ENCODE results near the gene DIPK2A. TPM values are rescaled to one million over a fixed set of nuclear protein-coding genes. Genes with fewer than 3 reads are reported as not detected.

Gene DIPK2A
- total RNA-seq, 1 experiment from 2014 or later, result 22.0 TPM

GRCh38 chr3:144010371-144010770 is 38.7 kb downstream of the DIPK2A start:
- Mint-ChIP-seq H3K4me1 (no peaks in the 10 kb centered on the region), H3K9me3 (no peaks in the 10 kb centered on the region), H3K27me3 (ENCODE audit: low read depth) (no peaks in the 10 kb centered on the region), H3K27ac (peak overlapping the region in 2 of 3 experiments; percentile 52 to 87; a peak in 2 of 7 replicates), H3K36me3 (ENCODE audit: insufficient read depth in 1 of 3, low read depth in 3 of 3) (no peaks in the 10 kb centered on the region), H3K4me3 (no peak overlapping the region)
- Histone ChIP-seq H3K79me2 (ENCODE audit: insufficient read depth, low read length) (no peaks in the 10 kb centered on the region), H3K23ac (ENCODE audit: insufficient read length, low read depth, low read length) (no peak overlapping the region), H3K9me3 (ENCODE audit: control insufficient read depth, low read depth, low read length) (no peaks in the 10 kb centered on the region), H4K8ac (replicated peaks; ENCODE audit: insufficient read length, low read depth, low read length) (no peak overlapping the region), H4K5ac (ENCODE audit: insufficient read length, low read depth, low read length) (no peak overlapping the region), H3K79me1 (ENCODE audit: insufficient read depth, low read depth, low read length, poor library complexity, severe bottlenecking) (no peaks in the 10 kb centered on the region), H2BK20ac (ENCODE audit: low read depth, low read length, poor library complexity, severe bottlenecking) (no peak overlapping the region), H4K91ac (ENCODE audit: insufficient read length, low read depth, low read length) (no peak overlapping the region), H2AFZ (ENCODE audit: low read length) (no peak overlapping the region), H3K9ac (ENCODE audit: extremely low read depth, insufficient read length, low read length) (no peak overlapping the region), H2AK5ac (ENCODE audit: insufficient read length, low read length) (no peak overlapping the region), H3K27ac (ENCODE audit: insufficient read length, low read depth, low read length) (no peak overlapping the region), H3K18ac (ENCODE audit: insufficient read length, low read depth, low read length) (no peak overlapping the region), H3K27me3 (ENCODE audit: insufficient read depth, low read length) (no peaks in the 10 kb centered on the region), H3K14ac (ENCODE audit: insufficient read depth, low read length) (no peak overlapping the region), H3K4ac (ENCODE audit: low read depth, low read length) (no peak overlapping the region), H2BK120ac (ENCODE audit: low read depth, low read length, poor library complexity, severe bottlenecking) (no peak overlapping the region), H3K4me1 (ENCODE audit: insufficient read depth, low read length) (no peaks in the 10 kb centered on the region), H3K4me2 (ENCODE audit: insufficient read depth, insufficient read length, low read length) (no peak overlapping the region), H2BK12ac (ENCODE audit: insufficient read length, low read depth, low read length) (no peak overlapping the region), H3K56ac (ENCODE audit: insufficient read length, low read depth, low read length) (no peak overlapping the region), H3T11ph (ENCODE audit: low read length) (no peak overlapping the region), H3K23me2 (ENCODE audit: insufficient read length, low read depth, low read length, poor library complexity, severe bottlenecking) (no peaks in the 10 kb centered on the region), H2BK5ac (ENCODE audit: insufficient read length, low read length) (no peak overlapping the region), H2BK15ac (ENCODE audit: low read depth, low read length) (no peak overlapping the region), H4K20me1 (ENCODE audit: control insufficient read depth, insufficient read depth, insufficient read length) (no peaks in the 10 kb centered on the region)
- TF ChIP-seq, protein P1, sequence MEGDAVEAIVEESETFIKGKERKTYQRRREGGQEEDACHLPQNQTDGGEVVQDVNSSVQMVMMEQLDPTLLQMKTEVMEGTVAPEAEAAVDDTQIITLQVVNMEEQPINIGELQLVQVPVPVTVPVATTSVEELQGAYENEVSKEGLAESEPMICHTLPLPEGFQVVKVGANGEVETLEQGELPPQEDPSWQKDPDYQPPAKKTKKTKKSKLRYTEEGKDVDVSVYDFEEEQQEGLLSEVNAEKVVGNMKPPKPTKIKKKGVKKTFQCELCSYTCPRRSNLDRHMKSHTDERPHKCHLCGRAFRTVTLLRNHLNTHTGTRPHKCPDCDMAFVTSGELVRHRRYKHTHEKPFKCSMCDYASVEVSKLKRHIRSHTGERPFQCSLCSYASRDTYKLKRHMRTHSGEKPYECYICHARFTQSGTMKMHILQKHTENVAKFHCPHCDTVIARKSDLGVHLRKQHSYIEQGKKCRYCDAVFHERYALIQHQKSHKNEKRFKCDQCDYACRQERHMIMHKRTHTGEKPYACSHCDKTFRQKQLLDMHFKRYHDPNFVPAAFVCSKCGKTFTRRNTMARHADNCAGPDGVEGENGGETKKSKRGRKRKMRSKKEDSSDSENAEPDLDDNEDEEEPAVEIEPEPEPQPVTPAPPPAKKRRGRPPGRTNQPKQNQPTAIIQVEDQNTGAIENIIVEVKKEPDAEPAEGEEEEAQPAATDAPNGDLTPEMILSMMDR (conservative IDR thresholded peaks at IDR 0.05), result no peak
- no CpG with 5 or more reads among the region's 4 CpGs for WGBS (ENCODE audit: extremely low coverage, insufficient read length, low lambda C conversion rate)
- no peak for DNase-seq

All from H9 (cell line).